Panc1 (cell line): Measurements from ENCODE around the gene ZNF804B. TPM values are rescaled to one million over a fixed set of nuclear protein-coding genes. Genes with fewer than 3 reads are reported as not detected.

Source experiments
- ATAC-seq: fragments of 200-7000 bp; cut with Tn5 transposase; 2 replicates; pipeline ENCODE4 v1.9.1; 2020; ENCODE audit warnings: mild to moderate bottlenecking, moderate library complexity
- BruUV-seq: library from RNA; stranded (reverse); fragments of 400-500 nt; replicated peaks from 2 replicates; lab custom pipeline; 2021; lab: Mats Ljungman, UMichigan
- CTCF ChIA-PET: fragments of 300-600 bp; sonication (Branson Sonifier 250); formaldehyde crosslinking; loops from one replicate; lab custom pipeline; 2022; ENCODE audit warnings: antibody characterized with exemption; lab: Charles Lee
- POLR2A ChIA-PET: fragments of 300-600 bp; sonication (Branson Sonifier 250); formaldehyde crosslinking; loops from one replicate; lab custom pipeline; 2022; ENCODE audit warnings: antibody characterized with exemption; lab: Charles Lee
- DNase-seq: peaks from one replicate; pipeline ENCODE4 v3.0.0-alpha.2; 2010; ENCODE audit warnings: low read depth, low spot score
- H3K27ac ChIP-seq: 2 replicates; pipeline ENCODE4 v1.5.1; 2011; ENCODE audit warnings: mild to moderate bottlenecking, low read length, inconsistent platforms
- H3K27me3 ChIP-seq: fragments of 200-500 bp; sonication (Bioruptor generic); 2 replicates; pipeline ENCODE4 v1.6.0; 2014; ENCODE audit warnings: low read length, inconsistent platforms; ENCODE audit not compliant: control insufficient read depth, insufficient read depth
- H3K36me3 ChIP-seq: fragments of 200-500 bp; sonication (Bioruptor generic); 2 replicates; pipeline ENCODE4 v1.5.1; 2014; ENCODE audit warnings: inconsistent platforms, mild to moderate bottlenecking, low read length, moderate library complexity; ENCODE audit not compliant: control insufficient read depth, insufficient read depth
- H3K4me1 ChIP-seq: 2 replicates; pipeline ENCODE4 v1.5.1; 2011; ENCODE audit warnings: inconsistent platforms, mild to moderate bottlenecking, low read length, moderate library complexity; ENCODE audit not compliant: control insufficient read depth, insufficient read depth
- H3K4me3 ChIP-seq, 2 experiments: 2 replicates each; pipeline ENCODE4 v1.5.1; 2011 to 2012; ENCODE audit warnings: low read depth in 2 of 2, low read length in 2 of 2, mild to moderate bottlenecking in 2 of 2, inconsistent platforms in 1 of 2, moderate library complexity in 1 of 2
- H3K9me3 ChIP-seq: fragments of 200-500 bp; sonication (Bioruptor generic); 2 replicates; pipeline ENCODE4 v1.5.1; 2014; ENCODE audit warnings: low read depth, mild to moderate bottlenecking, inconsistent platforms, low read length, moderate library complexity; ENCODE audit not compliant: control insufficient read depth, insufficient read depth
- POLR2AphosphoS5 ChIP-seq: IDR thresholded peaks from 2 replicates; pipeline ENCODE4 v1.6.1; 2012; ENCODE audit warnings: mild to moderate bottlenecking, low read depth, low read length, moderate library complexity
- SIN3A ChIP-seq: IDR thresholded peaks from 2 replicates; pipeline ENCODE4 v1.6.1; 2012; ENCODE audit warnings: low read depth, mild to moderate bottlenecking, low read length, moderate library complexity, borderline replicate concordance; ENCODE audit not compliant: insufficient read depth
- TCF7L2 ChIP-seq: IDR thresholded peaks from 2 replicates; pipeline ENCODE4 v1.6.1; 2011; ENCODE audit warnings: mild to moderate bottlenecking, low read depth, low read length, inconsistent platforms
- in situ Hi-C: cut with HindIII; loops from 2 replicates; pipeline ENCODE4 v1.10.0; 2016; ENCODE audit warnings: low sequenced_read_pairs, low pct_unique_long_range_greater_than_20kb
- intact Hi-C: fragments of 100-400 bp; cut with micrococcal nuclease; formaldehyde crosslinking; loops from one replicate; pipeline ENCODE4 v1.10.0; 2022; ENCODE audit not compliant: unreplicated experiment
- total RNA-seq: library from RNA; stranded (reverse); gene quantifications from one replicate; pipeline ENCODE4 v1.2.1, GENCODE V29; 2021; ENCODE audit not compliant: unreplicated experiment
- TF ChIP-seq, protein P1 (sequence below): fragments of 450-650 bp; IDR thresholded peaks from 2 replicates; pipeline ENCODE4 v1.5.1; 2017; ENCODE audit warnings: mild to moderate bottlenecking
- TF ChIP-seq, protein P2 (sequence below), 2 experiments: IDR thresholded peaks; 2 replicates each; pipeline ENCODE4 v1.6.1; 2011 to 2012; ENCODE audit warnings: low read depth in 2 of 2, control low read depth in 1 of 2, low read length in 1 of 2, mild to moderate bottlenecking in 1 of 2, moderate library complexity in 1 of 2; ENCODE audit not compliant: insufficient read depth in 1 of 2

ZNF804B gene
- total RNA-seq, 1 experiment from 2014 or later, result not detected

DNA sequence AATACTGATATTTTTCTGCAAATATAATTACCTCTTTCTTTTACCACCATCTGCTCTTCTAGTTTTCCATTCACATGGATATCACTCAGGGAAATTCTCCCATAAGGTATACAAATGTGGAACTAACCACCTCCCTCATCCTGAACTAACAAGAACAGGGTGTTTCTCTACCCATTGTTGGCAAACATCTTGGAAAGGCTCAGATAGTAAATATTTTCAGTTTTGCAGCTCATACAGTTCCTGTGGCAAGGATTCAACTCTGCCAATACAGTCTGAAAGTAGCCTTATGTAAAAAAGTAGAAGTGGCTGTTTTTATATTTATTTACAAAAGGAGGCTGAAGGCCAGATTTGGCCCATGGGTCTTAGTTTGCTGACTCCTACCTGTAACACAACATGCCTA is 549.0 kb downstream of the ZNF804B start:
- in situ Hi-C loops (no loop called here), intact Hi-C loops (no loop called here)
- no peak overlapping the region for H3K27ac ChIP-seq
- no peak for DNase-seq
- no TSS peak for BruUV-seq
- no peaks in the 10 kb centered on the region for H3K9me3 ChIP-seq
- ATAC-seq, result no peak
- TF ChIP-seq, protein P1, sequence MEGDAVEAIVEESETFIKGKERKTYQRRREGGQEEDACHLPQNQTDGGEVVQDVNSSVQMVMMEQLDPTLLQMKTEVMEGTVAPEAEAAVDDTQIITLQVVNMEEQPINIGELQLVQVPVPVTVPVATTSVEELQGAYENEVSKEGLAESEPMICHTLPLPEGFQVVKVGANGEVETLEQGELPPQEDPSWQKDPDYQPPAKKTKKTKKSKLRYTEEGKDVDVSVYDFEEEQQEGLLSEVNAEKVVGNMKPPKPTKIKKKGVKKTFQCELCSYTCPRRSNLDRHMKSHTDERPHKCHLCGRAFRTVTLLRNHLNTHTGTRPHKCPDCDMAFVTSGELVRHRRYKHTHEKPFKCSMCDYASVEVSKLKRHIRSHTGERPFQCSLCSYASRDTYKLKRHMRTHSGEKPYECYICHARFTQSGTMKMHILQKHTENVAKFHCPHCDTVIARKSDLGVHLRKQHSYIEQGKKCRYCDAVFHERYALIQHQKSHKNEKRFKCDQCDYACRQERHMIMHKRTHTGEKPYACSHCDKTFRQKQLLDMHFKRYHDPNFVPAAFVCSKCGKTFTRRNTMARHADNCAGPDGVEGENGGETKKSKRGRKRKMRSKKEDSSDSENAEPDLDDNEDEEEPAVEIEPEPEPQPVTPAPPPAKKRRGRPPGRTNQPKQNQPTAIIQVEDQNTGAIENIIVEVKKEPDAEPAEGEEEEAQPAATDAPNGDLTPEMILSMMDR, result no peak
- TF ChIP-seq SIN3A, result no peak
- TF ChIP-seq, protein P2, sequence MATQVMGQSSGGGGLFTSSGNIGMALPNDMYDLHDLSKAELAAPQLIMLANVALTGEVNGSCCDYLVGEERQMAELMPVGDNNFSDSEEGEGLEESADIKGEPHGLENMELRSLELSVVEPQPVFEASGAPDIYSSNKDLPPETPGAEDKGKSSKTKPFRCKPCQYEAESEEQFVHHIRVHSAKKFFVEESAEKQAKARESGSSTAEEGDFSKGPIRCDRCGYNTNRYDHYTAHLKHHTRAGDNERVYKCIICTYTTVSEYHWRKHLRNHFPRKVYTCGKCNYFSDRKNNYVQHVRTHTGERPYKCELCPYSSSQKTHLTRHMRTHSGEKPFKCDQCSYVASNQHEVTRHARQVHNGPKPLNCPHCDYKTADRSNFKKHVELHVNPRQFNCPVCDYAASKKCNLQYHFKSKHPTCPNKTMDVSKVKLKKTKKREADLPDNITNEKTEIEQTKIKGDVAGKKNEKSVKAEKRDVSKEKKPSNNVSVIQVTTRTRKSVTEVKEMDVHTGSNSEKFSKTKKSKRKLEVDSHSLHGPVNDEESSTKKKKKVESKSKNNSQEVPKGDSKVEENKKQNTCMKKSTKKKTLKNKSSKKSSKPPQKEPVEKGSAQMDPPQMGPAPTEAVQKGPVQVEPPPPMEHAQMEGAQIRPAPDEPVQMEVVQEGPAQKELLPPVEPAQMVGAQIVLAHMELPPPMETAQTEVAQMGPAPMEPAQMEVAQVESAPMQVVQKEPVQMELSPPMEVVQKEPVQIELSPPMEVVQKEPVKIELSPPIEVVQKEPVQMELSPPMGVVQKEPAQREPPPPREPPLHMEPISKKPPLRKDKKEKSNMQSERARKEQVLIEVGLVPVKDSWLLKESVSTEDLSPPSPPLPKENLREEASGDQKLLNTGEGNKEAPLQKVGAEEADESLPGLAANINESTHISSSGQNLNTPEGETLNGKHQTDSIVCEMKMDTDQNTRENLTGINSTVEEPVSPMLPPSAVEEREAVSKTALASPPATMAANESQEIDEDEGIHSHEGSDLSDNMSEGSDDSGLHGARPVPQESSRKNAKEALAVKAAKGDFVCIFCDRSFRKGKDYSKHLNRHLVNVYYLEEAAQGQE (IDR thresholded peaks at IDR 0.05; ENCODE audit: insufficient read depth in 1 of 2, low read depth in 2 of 2, low read length in 1 of 2), result no peak
- no peak for TF ChIP-seq POLR2AphosphoS5
- no peak for TF ChIP-seq TCF7L2
- POLR2A ChIA-PET, result no interaction called here
- H3K36me3 ChIP-seq, result no peaks in the 10 kb centered on the region
- H3K4me3 ChIP-seq, result no peak overlapping the region
- no peaks in the 10 kb centered on the region for H3K27me3 ChIP-seq
- CTCF ChIA-PET, result no interaction called here
- H3K4me1 ChIP-seq, result no peaks in the 10 kb centered on the region

DNA sequence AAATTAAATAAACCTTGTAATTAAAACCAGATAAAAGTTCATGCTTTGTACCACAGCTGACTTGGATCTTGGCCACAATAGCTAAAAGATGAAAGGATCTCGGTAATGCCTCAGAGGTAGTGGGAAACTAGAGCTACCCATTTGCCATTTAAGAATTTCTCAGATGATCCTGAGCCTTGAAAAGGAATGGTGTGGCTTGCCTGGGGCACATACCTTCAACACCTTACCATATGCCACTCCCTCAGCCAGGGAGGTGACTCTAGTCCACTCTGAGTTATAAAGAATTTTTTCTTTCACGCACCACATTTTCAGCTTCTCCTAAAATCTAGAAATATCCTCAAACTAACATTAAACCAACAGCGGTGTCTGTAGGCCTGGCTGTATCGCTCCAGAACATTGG is 552.4 kb downstream of the ZNF804B start:
- CTCF ChIA-PET, result no interaction called here
- no peak for ATAC-seq
- BruUV-seq, result no TSS peak

More for the DNA sequence above, 552.4 kb downstream of the ZNF804B start:
- POLR2A ChIA-PET, result no interaction called here
- no peaks in the 10 kb centered on the region for H3K4me1 ChIP-seq
- TF ChIP-seq SIN3A, result no peak
- TF ChIP-seq, protein P1, result no peak
- no peak for TF ChIP-seq TCF7L2
- TF ChIP-seq, protein P2 (IDR thresholded peaks at IDR 0.05; ENCODE audit: insufficient read depth in 1 of 2, low read depth in 2 of 2, low read length in 1 of 2), result no peak
- no peak for TF ChIP-seq POLR2AphosphoS5
- no peak for DNase-seq
- H3K27me3 ChIP-seq, result no peaks in the 10 kb centered on the region
- H3K9me3 ChIP-seq, result no peaks in the 10 kb centered on the region
- H3K27ac ChIP-seq, result no peak overlapping the region
- intact Hi-C loops (no loop called here), in situ Hi-C loops (no loop called here)
- no peak overlapping the region for H3K4me3 ChIP-seq
- no peaks in the 10 kb centered on the region for H3K36me3 ChIP-seq
